Effector CD8-positive, alpha-beta T cell (primary cell): ENCODE data around the gene TMC3.

ENCODE experiments used
- DNase-seq: peaks from one replicate; lab custom pipeline; 2025; lab: John Stamatoyannopoulos, UW

TMC3 gene

GRCh38 chr15:81322676-81323253 is 51.2 kb downstream of the TMC3 start:
- DNase-seq, result no peak

DNA sequence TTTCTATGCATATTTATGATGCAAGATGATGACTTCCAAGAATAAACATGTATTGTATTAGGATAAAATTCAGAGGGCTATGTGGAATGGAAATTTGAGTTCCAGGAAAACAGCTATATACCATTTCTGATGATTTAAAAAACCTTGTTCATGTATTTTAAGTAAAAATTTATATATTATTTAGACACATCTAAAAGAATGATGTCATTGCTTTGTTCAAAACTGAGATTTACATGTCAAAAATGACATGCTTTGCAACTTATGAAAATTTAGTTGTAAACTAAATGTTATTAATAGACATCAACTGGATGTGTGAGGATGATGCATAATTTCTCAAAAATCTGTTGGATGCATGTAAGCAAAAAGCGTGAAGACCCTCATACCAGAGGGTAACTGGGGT is 52.3 kb downstream of the TMC3 start:
- no peak for DNase-seq

- no peak for DNase-seq
Measured at GRCh38 chr15:81317642-81318017, 56.4 kb downstream of the TMC3 start.

DNA sequence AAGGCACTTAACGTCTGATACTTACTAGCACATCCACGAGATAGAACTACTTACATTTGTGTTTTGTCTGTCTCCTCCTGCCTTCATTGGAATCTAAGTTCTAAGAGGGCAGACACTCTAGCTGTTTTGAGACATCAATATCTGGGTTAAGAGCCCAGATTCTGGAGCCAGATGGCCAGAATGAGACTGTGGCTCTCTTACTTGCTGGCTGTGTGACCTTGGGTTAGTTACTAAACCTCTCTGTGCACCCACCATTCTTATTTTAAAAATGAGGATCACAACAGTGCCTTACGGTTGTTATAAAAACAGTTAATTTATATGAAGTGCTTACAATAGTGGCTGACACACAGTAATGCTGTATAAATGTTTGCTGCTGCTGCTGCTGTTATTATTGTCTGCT is 57.7 kb downstream of the TMC3 start:
- DNase-seq, result no peak

GRCh38 chr15:81315452-81316175 is 58.4 kb downstream of the TMC3 start:
- DNase-seq, result no peak

- DNase-seq, result no peak
Measured at GRCh38 chr15:81314378-81314777, 59.6 kb downstream of the TMC3 start.

GRCh38 chr15:81313686-81314085 is 60.3 kb downstream of the TMC3 start:
- no peak for DNase-seq

DNA sequence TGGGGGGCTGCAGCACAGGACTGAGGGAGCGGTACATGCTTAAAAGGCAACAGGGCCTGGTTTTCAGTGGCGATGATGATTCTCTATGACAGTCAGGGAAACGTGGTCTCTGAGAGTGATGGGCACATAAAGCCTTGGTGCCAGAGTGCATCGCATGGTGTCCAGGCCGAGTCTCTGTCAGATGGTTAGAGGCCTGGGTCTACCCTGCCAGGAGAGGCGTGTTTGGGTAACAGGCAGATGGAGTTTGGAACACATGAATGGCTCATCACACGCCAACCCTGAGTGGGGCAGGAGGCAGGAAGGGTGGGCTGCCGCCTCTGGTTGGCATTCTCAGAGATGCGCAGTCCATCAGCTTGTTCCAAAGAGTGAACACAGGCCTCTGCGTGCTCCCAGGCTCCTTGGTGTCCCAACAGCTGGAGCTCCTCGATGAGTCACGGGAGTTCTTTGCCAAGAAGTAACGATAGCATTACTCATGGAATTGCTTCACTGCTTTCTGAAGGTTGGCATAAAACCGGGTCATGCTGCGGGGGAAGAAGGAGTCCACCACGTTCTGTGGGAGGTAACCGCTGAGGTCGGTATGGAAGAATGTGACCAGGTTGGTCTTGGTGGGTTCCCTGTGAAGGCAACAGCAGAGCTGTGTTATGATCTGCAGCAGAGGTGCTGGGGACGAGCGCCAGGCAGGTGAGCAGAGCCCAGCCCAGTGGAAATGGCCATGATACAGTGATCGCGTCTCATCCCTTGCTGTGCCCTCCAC is 61.0 kb downstream of the TMC3 start:
- no peak for DNase-seq

DNA sequence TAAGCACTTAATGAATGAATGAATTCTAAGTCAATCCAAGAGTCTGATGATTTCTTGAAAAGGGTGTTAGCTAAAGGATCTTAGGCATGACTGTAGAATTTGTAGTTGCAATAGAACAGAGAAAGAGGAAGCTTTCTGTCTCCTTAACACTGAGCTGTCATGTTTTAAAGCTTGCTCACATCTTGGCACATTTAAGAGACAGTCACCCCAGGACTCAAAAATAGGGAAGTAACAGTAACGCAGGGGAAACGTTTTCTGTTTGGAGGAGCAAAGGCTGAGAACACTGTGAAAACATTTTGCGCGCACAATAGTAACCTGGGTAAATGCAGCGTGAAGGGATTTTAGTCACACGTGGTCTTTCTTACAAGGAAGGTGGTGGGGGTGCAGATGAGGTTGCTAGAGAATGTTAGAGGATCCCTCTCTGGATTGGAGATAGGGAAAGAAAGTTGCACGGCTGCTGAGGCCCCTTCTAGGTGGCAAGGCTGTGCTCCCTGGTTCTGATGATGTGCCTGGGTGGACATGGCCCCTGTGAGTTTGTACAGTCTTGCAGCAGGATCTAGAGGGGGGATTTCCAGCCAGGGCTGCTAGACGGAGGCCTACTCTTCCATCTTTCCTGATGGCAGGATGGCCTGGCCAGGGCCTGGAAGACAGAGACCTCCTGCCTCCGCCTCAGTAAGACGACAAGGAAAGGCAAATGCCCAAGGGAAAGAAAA is 62.1 kb downstream of the TMC3 start:
- no peak for DNase-seq

DNA sequence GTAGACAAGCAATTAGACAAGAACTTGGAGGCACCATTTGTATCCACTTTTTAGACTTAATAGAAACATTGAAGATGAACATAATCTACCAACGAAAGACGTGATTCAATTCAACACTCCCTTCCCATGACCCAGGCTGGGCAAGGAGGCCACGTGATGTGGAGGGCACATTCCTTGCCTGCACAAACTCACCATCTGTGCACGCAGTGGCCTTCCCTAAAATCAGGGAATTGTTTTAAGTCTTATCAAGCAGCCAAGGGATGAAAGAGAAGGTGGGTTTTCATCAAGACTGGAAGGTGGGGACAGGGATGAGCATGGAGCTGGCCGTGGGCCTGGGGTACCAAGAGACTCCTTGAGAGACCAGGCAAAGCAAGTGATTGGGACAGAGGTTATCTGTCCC is 63.5 kb downstream of the TMC3 start:
- DNase-seq, result no peak

GRCh38 chr15:81309647-81310450 is 64.2 kb downstream of the TMC3 start:
- DNase-seq, result no peak

GRCh38 chr15:81308260-81308659 is 65.8 kb downstream of the TMC3 start:
- no peak for DNase-seq

GRCh38 chr15:81304226-81304625 is 69.8 kb downstream of the TMC3 start:
- no peak for DNase-seq

DNA sequence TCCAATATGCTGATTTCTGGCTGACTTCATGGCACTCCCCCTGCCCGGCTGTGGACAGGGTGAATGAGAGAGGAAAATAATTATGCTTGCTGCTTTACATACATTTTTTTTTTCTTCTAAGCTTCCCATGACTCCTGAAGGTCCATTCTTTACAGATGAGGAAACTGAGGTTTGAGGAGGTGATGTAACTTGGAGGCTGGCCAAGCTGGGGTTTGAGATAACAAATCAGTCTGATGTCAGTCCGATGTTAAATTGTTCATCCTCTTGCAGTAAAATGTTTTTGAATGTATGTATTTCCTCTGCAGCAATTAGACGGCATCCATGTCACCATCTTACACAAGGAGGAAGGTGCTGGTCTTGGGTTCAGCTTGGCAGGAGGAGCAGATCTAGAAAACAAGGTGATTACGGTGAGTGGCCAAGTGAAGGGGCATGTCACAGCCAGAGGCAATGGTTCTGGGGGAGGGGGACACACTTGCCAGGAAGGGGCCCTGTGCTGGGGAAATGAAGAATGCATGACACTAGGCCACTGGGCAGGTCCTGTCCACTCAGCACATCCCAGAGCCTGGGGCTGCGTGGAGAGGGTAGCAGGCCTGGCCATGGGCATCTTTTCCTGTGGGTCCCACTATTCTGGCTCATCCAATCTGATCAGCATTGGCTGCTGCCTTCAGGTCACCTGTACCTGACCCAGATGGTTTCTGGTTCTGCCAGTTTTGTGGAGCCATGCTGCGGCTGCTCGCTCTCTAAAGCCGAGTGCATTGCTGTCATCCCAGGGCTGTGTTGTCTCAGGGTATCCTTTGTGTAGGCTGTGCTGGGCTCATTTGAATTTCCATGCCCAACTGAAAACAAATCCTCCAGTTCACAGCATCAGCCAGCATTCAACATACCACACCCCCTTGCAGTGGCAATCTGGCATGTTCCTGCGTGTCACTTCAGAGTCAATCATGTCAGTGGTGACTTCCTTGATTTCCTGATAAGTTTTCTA is 70.5 kb downstream of the TMC3 start:
- DNase-seq, result no peak

DNA sequence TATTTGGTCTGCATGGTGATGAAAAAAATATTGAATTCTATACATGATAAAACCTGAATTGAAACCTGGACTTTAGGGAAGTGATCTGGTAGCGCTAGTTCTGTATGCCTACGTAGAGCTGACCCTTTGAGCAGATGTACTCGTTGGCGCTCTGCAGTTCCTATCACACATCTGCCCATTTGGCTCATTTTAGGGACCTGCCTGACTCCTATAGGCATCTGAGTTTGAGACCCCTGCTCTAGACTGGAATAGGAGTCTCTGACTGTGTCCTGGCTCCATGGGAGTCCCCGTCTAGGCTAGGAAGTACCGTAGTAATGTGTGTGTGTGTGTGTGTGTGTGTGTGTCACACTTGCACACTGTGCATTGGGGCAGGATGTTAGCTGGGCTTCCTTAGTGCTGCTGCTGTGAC is 71.3 kb downstream of the TMC3 start:
- DNase-seq, result no peak

GRCh38 chr15:81301815-81302399 is 72.1 kb downstream of the TMC3 start:
- no peak for DNase-seq

DNA sequence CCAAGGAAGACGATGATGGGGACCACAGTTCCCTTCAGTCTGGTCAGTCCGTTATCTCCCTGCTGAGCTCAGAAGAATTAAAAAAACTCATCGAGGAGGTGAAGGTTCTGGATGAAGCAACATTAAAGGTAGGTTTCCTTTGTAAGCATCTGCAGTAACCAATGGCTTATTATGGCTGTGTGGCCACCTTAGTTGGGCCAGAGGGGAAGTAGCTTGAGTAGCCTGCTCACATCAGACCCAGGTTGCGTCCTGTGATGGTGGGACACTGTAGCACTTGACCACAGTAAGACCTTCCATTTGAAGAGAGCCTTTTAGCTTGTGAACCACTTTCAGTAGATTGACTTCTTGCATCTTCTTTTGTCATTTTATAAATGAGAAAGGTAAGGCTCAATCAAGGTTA is 72.6 kb downstream of the TMC3 start:
- no peak for DNase-seq

DNA sequence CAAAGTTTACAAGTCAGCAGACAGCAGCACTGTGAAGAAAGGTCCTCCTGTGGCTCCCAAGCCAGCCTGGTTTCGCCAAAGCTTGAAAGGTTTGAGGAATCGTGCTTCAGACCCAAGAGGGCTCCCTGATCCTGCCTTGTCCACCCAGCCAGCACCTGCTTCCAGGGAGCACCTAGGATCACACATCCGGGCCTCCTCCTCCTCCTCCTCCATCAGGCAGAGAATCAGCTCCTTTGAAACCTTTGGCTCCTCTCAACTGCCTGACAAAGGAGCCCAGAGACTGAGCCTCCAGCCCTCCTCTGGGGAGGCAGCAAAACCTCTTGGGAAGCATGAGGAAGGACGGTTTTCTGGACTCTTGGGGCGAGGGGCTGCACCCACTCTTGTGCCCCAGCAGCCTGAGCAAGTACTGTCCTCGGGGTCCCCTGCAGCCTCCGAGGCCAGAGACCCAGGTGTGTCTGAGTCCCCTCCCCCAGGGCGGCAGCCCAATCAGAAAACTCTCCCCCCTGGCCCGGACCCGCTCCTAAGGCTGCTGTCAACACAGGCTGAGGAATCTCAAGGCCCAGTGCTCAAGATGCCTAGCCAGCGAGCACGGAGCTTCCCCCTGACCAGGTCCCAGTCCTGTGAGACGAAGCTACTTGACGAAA is 74.3 kb downstream of the TMC3 start:
- no peak for DNase-seq

DNA sequence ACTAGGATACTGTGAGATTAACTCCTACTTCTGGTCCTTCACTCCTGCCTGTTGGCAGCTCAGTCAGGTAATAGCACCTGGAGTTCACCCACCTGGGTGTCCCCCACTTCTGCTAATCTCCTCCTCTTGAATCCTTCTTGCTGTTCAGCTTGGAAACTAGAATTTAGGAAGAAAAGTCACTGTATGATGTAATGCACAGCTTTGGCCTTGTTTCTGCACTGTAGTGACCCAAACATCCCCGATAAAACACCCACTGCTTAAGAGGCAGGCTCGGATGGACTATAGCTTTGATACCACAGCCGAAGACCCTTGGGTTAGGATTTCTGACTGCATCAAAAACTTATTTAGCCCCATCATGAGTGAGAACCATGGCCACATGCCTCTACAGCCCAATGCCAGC is 74.9 kb downstream of the TMC3 start:
- DNase-seq, result no peak

DNA sequence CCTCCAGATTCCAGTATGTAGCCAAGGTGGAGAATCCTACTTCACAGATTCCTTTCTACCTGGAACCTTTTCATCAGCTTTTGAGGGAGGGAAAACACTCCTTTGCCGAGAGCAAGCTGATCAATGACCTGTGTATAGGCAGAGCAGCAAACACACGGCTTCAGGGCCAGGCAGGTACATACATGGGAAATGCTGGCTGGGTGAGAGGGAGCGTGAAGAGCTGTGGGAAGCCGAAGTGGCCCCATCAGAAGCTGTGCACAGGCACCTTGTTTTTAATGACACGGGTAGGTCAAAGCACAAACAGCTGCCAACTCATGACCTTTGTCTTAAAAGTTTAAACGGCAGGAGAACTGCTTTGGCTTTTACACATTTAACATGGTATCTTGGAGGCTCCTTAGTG is 75.4 kb downstream of the TMC3 start:
- no peak for DNase-seq
